AG09309 (cell line): ENCODE measurements around the gene EML6.

Source experiments
- DNase-seq: peaks from one replicate; pipeline ENCODE4 v3.0.0-alpha.2; 2010; ENCODE audit warnings: low read depth
- H3K4me3 ChIP-seq: 2 replicates; pipeline ENCODE4 v1.5.1; 2011; ENCODE audit warnings: mild to moderate bottlenecking, low read depth, low read length, moderate library complexity; ENCODE audit not compliant: control insufficient read depth
- TF ChIP-seq, protein P1 (sequence below): IDR thresholded peaks from 2 replicates; pipeline ENCODE4 v1.5.1; 2011; ENCODE audit warnings: mild to moderate bottlenecking, low read depth, low read length, inconsistent platforms; ENCODE audit not compliant: insufficient read depth, control insufficient read depth; ENCODE audit errors: missing control alignments

Gene EML6

GRCh38 chr2:55003706-55004639 is 280.5 kb downstream of the EML6 start:
- H3K4me3 ChIP-seq: no peak overlapping the region
- DNase-seq: no peak
- TF ChIP-seq, protein P1, sequence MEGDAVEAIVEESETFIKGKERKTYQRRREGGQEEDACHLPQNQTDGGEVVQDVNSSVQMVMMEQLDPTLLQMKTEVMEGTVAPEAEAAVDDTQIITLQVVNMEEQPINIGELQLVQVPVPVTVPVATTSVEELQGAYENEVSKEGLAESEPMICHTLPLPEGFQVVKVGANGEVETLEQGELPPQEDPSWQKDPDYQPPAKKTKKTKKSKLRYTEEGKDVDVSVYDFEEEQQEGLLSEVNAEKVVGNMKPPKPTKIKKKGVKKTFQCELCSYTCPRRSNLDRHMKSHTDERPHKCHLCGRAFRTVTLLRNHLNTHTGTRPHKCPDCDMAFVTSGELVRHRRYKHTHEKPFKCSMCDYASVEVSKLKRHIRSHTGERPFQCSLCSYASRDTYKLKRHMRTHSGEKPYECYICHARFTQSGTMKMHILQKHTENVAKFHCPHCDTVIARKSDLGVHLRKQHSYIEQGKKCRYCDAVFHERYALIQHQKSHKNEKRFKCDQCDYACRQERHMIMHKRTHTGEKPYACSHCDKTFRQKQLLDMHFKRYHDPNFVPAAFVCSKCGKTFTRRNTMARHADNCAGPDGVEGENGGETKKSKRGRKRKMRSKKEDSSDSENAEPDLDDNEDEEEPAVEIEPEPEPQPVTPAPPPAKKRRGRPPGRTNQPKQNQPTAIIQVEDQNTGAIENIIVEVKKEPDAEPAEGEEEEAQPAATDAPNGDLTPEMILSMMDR: no peak

GRCh38 chr2:55006306-55006705 is 282.8 kb downstream of the EML6 start:
- TF ChIP-seq, protein P1: no peak
- no peak for DNase-seq
- no peak overlapping the region for H3K4me3 ChIP-seq

DNA sequence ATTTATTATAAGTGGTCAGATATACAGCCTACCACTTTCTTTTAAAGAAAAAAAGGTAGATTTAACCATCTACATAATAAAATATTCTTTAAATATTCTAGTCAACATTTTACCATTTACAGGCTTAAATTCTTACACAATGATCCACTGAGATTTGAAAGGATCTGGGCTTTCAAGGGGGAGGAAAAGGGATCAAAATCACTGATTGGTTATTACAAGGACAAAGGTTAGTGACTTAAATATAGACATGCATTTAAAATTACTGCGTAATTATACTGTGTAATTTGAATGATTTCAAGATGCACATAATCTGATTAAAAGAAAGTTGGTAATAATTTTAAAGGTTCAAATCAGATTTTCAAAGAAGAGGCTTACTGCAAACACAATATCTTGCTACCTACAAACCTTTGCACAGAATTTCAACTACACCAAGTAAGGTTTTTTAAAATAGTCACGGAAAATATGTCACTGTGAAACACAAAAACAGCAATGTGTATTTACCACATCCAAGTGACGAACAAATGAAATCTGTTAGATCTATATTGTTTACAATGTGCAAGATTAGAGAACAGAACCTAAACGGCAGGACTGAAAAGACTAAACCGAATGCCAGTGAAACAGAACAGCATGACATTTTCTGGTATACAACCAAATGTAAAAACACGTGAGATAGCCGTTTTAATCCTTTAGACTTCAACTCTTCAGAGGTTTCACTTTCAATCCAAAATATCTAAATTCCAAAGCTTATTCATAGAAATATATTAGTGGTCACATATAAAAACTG is 286.0 kb downstream of the EML6 start:
- TF ChIP-seq, protein P1: no peak
- no peak overlapping the region for H3K4me3 ChIP-seq
- DNase-seq: no peak

GRCh38 chr2:55010149-55010591 is 286.7 kb downstream of the EML6 start:
- H3K4me3 ChIP-seq: no peak overlapping the region

GRCh38 chr2:55010915-55011314 is 287.5 kb downstream of the EML6 start:
- no peak overlapping the region for H3K4me3 ChIP-seq
- no peak for DNase-seq
- TF ChIP-seq, protein P1: no peak

More at GRCh38 chr2:55010149-55010591, 286.7 kb downstream of the EML6 start:
- TF ChIP-seq, protein P1: no peak
- peak; percentile 11 for DNase-seq

GRCh38 chr2:55011831-55012671 is 288.6 kb downstream of the EML6 start:
- TF ChIP-seq, protein P1: no peak
- no peak for DNase-seq
- H3K4me3 ChIP-seq: no peak overlapping the region
